OCI-LY7 (cell line): ENCODE results near the gene WWOX.

Source experiments
- EZH2phosphoT487 ChIP-seq: fragments of 200-600 bp; sonication (generic); IDR thresholded peaks from 2 replicates; pipeline ENCODE4 v1.6.1; 2018; ENCODE audit warnings: low read depth, borderline replicate concordance, mild to moderate bottlenecking, mixed run types, antibody characterized with exemption, low read length, moderate library complexity, mixed read lengths
- TF ChIP-seq, protein P1 (sequence below): fragments of 200-600 bp; sonication (generic); conservative IDR thresholded peaks from 2 replicates; pipeline ENCODE4 v1.5.1; 2014; ENCODE audit warnings: mild to moderate bottlenecking, antibody characterized with exemption, low read length, moderate library complexity, mixed read lengths

DNA sequence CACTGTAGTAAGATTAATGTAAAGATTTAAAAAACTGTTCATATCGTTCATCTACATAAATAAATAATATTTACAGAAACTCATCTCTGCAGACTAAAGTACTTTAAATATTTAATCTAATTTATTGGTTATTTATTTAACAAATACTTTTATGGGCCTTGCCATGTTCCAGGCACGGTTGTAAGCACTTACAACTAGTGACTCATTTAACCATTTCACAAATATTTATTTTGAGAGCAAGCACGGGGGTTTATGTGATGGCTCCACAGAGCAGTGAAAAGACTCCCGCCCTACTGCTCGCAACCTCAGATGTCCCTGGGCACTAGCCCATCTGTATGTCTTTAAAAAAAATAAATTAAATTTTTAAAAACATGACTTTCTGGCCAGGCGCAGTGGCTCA lies 575.9 kb downstream of the WWOX start:
- TF ChIP-seq, protein P1, sequence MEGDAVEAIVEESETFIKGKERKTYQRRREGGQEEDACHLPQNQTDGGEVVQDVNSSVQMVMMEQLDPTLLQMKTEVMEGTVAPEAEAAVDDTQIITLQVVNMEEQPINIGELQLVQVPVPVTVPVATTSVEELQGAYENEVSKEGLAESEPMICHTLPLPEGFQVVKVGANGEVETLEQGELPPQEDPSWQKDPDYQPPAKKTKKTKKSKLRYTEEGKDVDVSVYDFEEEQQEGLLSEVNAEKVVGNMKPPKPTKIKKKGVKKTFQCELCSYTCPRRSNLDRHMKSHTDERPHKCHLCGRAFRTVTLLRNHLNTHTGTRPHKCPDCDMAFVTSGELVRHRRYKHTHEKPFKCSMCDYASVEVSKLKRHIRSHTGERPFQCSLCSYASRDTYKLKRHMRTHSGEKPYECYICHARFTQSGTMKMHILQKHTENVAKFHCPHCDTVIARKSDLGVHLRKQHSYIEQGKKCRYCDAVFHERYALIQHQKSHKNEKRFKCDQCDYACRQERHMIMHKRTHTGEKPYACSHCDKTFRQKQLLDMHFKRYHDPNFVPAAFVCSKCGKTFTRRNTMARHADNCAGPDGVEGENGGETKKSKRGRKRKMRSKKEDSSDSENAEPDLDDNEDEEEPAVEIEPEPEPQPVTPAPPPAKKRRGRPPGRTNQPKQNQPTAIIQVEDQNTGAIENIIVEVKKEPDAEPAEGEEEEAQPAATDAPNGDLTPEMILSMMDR: no peak
- no peak for TF ChIP-seq EZH2phosphoT487
